Trophoblast cell (in vitro differentiated cells and primary cell): ENCODE data around the gene USP48.

ENCODE experiments used
- DNase-seq, 2 donors: peaks; one replicate each; pipeline ENCODE4 v3.0.0-alpha.2; 2016
- H2AFZ ChIP-seq: 2 replicates; pipeline ENCODE4 v1.6.1; 2013; ENCODE audit warnings: low read length, moderate library complexity, mild to moderate bottlenecking; ENCODE audit not compliant: insufficient read depth, poor library complexity
- H2AK5ac ChIP-seq: 2 replicates; pipeline ENCODE4 v1.6.1; 2013; ENCODE audit warnings: mild to moderate bottlenecking, low read length
- H2BK120ac ChIP-seq: 2 replicates; pipeline ENCODE4 v1.6.1; 2013; ENCODE audit warnings: low read length, mild to moderate bottlenecking, moderate library complexity; ENCODE audit not compliant: insufficient read depth, poor library complexity
- H2BK12ac ChIP-seq: 2 replicates; pipeline ENCODE4 v1.6.1; 2013; ENCODE audit warnings: mild to moderate bottlenecking, low read length, moderate library complexity
- H2BK5ac ChIP-seq: 2 replicates; pipeline ENCODE4 v1.6.1; 2013; ENCODE audit warnings: low read length, low read depth, moderate library complexity, mild to moderate bottlenecking; ENCODE audit not compliant: poor library complexity
- H3K14ac ChIP-seq: 2 replicates; pipeline ENCODE4 v1.6.1; 2013; ENCODE audit warnings: mild to moderate bottlenecking, low read length
- H3K18ac ChIP-seq: 2 replicates; pipeline ENCODE4 v1.6.1; 2013; ENCODE audit warnings: mild to moderate bottlenecking, low read length
- H3K23ac ChIP-seq: 2 replicates; pipeline ENCODE4 v1.6.1; 2013; ENCODE audit warnings: low read length
- H3K27ac ChIP-seq: 2 replicates; pipeline ENCODE4 v1.5.1; 2013; ENCODE audit warnings: low read depth, mild to moderate bottlenecking, inconsistent platforms, low read length, moderate library complexity
- H3K27me3 ChIP-seq: 2 replicates; pipeline ENCODE4 v1.6.1; 2013; ENCODE audit warnings: inconsistent platforms, mild to moderate bottlenecking, low read length, moderate library complexity; ENCODE audit not compliant: insufficient read depth
- H3K36me3 ChIP-seq, 2 experiments: 1 replicate in 1 of 2; 2 replicates in 1 of 2; pipeline ENCODE4 v1.6.1; 2013; ENCODE audit warnings: low read length in 2 of 2, mild to moderate bottlenecking in 2 of 2, moderate library complexity in 1 of 2; ENCODE audit not compliant: insufficient read depth in 2 of 2, control insufficient read depth in 1 of 2
- H3K4ac ChIP-seq: 2 replicates; pipeline ENCODE4 v1.6.1; 2013; ENCODE audit warnings: low read depth, mild to moderate bottlenecking, low read length, moderate library complexity
- H3K4me1 ChIP-seq, 2 experiments: 1 replicate in 1 of 2; 2 replicates in 1 of 2; pipeline ENCODE4 v1.6.1; 2013; ENCODE audit warnings: low read length in 2 of 2, mild to moderate bottlenecking in 2 of 2, moderate library complexity in 1 of 2; ENCODE audit not compliant: insufficient read depth in 2 of 2, control insufficient read depth in 1 of 2
- H3K4me2 ChIP-seq: 2 replicates; pipeline ENCODE4 v1.6.1; 2013; ENCODE audit warnings: inconsistent platforms, mild to moderate bottlenecking, low read length, moderate library complexity
- H3K4me3 ChIP-seq: 2 replicates; pipeline ENCODE4 v1.5.1; 2013; ENCODE audit warnings: mild to moderate bottlenecking, low read depth, low read length, inconsistent platforms
- H3K79me1 ChIP-seq: one replicate; pipeline ENCODE4 v1.6.1; 2013; ENCODE audit warnings: low read length
- H3K79me2 ChIP-seq: 2 replicates; pipeline ENCODE4 v1.6.1; 2013; ENCODE audit warnings: low read length, mild to moderate bottlenecking; ENCODE audit not compliant: control insufficient read depth, insufficient read depth, poor library complexity
- H3K9ac ChIP-seq: 2 replicates; pipeline ENCODE4 v1.6.1; 2013; ENCODE audit warnings: mild to moderate bottlenecking, low read length
- H3K9me3 ChIP-seq: 2 replicates; pipeline ENCODE4 v1.6.1; 2013; ENCODE audit warnings: low read depth, mild to moderate bottlenecking, control low read depth, inconsistent platforms, low read length; ENCODE audit not compliant: insufficient read depth
- H4K12ac ChIP-seq: 2 replicates; pipeline ENCODE4 v1.6.1; 2013; ENCODE audit warnings: low read depth, mild to moderate bottlenecking, low read length, moderate library complexity
- H4K8ac ChIP-seq: 2 replicates; pipeline ENCODE4 v1.6.1; 2013; ENCODE audit warnings: low read depth, mild to moderate bottlenecking, low read length, moderate library complexity
- H4K91ac ChIP-seq: one replicate; pipeline ENCODE4 v1.6.1; 2013; ENCODE audit warnings: low read depth, mild to moderate bottlenecking, low read length, moderate library complexity
- WGBS: extraction: QIAGEN DNeasy Blood & Tissue Kit; methylation state at CpG from one replicate; pipeline ENCODE4 v1.1.7; 2013; ENCODE audit warnings: missing lambda C conversion rate; ENCODE audit not compliant: insufficient read length, insufficient coverage; ENCODE audit errors: extremely low coverage; 5-methylcytosine and 5-hydroxymethylcytosine counted together

Gene USP48

DNA sequence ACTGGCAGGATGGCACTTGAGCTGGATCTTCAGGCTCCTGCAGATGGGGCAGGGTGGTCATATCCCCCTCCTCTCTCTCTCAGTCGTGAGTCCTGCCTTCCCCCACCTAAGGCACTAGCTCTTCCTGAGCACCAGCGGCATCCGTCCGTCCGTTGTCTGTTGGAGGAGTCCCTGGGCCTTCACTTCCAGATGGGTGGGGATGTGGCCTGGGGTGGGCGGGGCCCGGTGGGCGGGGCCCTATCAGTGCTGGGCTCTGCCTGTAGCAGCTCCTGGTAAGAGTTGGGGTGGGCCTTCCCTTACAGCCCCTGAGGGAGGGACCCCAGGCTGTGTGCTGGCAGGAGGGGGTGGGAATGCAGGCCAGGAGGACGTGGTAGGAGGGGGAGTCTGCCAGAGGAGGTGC lies 39.4 kb upstream of the USP48 start:
- Histone ChIP-seq H4K12ac (no peak overlapping the region), H3K14ac (no peak overlapping the region), H4K8ac (no peak overlapping the region), H3K36me3 (peaks cover 54 to 62% of the 10 kb centered on the region in 2 experiments), H3K4ac (no peak overlapping the region), H2BK12ac (no peak overlapping the region), H3K27me3 (no peaks in the 10 kb centered on the region), H3K4me2 (no peak overlapping the region), H3K9me3 (no peaks in the 10 kb centered on the region), H2BK120ac (no peak overlapping the region), H3K79me2 (no peaks in the 10 kb centered on the region), H3K4me1 (no peaks in the 10 kb centered on the region), H3K23ac (no peak overlapping the region), H3K79me1 (no peaks in the 10 kb centered on the region), H3K18ac (no peak overlapping the region), H2AFZ (no peak overlapping the region), H2AK5ac (no peak overlapping the region), H3K9ac (no peak overlapping the region), H4K91ac (no peak overlapping the region), H3K27ac (no peak overlapping the region), H3K4me3 (no peak overlapping the region), H2BK5ac (no peak overlapping the region)
- no CpG with 5 or more reads among the region's 9 CpGs for WGBS
- no peak for DNase-seq

DNA sequence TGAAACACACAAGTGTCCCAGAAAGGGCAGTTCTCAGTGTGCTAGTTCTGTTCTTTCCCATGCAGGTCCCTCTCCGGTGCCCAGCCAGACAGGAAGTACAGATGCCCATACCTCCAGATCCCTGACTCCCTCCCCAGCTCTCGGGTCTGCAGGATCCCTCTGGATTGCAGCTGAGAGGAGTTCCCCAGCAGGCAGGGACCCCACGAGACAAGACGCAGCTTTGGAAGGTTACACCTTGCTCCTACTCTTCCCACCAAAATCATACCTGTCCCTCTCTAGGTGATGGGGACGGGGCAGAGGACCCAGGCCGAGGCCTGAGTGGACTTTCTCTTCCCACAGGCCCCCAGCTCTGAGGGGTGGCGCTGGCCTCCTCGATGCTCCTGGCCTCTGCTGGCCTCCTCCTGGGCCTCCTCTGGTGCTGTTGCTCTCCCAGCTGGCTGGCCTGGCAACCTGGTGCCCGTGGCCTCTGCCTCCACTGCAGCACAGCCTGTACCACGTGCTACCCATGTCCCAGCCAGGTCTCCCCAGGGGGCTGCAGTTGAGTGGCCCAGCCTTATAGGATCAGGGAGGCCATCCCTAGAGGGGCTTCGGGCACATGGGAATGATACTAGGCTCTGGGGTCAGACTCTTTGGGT lies 38.6 kb upstream of the USP48 start:
- no peak overlapping the region for H3K18ac ChIP-seq
- no peak overlapping the region for H4K12ac ChIP-seq
- no peak overlapping the region for H3K23ac ChIP-seq
- no peaks in the 10 kb centered on the region for H3K79me2 ChIP-seq
- no peak overlapping the region for H3K9ac ChIP-seq
- no peak overlapping the region for H3K4ac ChIP-seq
- no peak overlapping the region for H3K27ac ChIP-seq
- H2AFZ ChIP-seq = no peak overlapping the region
- H4K8ac ChIP-seq = no peak overlapping the region
- no peak for DNase-seq
- H3K36me3 ChIP-seq = peaks cover 50 to 54% of the 10 kb centered on the region in 2 experiments
- H3K27me3 ChIP-seq = no peaks in the 10 kb centered on the region
- H2AK5ac ChIP-seq = no peak overlapping the region
- no peak overlapping the region for H3K14ac ChIP-seq
- H3K4me1 ChIP-seq = no peaks in the 10 kb centered on the region
- no peak overlapping the region for H2BK120ac ChIP-seq
- H2BK12ac ChIP-seq = no peak overlapping the region
- H3K79me1 ChIP-seq = no peaks in the 10 kb centered on the region
- H3K9me3 ChIP-seq = no peaks in the 10 kb centered on the region
- no peak overlapping the region for H3K4me3 ChIP-seq
- no peak overlapping the region for H4K91ac ChIP-seq
- H2BK5ac ChIP-seq = no peak overlapping the region
- no peak overlapping the region for H3K4me2 ChIP-seq
- WGBS = no CpG with 5 or more reads among the region's 11 CpGs

DNA sequence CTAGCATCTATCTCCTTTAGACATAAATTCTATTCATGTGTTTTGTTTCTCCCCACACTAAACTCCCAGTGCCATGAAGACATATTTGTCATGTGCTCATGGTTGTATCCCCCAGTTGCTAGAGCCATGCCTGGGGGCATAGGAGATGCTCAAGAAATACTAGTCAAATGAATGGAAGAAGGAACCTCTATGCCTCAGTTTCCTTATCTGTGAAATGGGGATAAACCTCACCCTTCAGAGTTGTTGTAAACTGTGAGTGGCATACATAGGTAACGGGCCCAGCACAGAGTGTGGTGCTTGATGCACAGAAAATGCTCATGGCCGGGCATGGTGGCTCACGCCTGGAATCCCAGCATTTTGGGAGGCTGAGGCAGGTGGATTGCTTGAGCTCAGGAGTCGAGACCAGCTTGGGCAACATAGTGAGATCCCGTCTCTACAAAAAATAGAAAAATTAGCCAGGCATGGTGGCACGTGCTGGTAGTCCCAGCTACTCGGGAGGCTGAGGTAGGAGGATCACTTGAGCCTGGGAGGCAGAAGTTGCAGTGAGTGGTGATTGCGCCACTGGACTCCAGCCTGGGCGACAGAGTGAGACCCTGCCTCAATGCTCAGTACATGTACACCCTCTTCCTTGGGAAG lies 37.8 kb upstream of the USP48 start:
- no peak overlapping the region for H3K23ac ChIP-seq
- H3K4ac ChIP-seq = no peak overlapping the region
- peaks cover 44 to 48% of the 10 kb centered on the region in 2 experiments for H3K36me3 ChIP-seq
- WGBS = no CpG with 5 or more reads among the region's 9 CpGs
- no peak overlapping the region for H2AK5ac ChIP-seq
- no peak overlapping the region for H3K18ac ChIP-seq
- no peak overlapping the region for H2BK12ac ChIP-seq
- H3K27ac ChIP-seq = no peak overlapping the region
- H3K9ac ChIP-seq = no peak overlapping the region
- H2BK120ac ChIP-seq = no peak overlapping the region
- no peaks in the 10 kb centered on the region for H3K4me1 ChIP-seq
- H3K9me3 ChIP-seq = no peaks in the 10 kb centered on the region
- H4K8ac ChIP-seq = no peak overlapping the region
- no peak overlapping the region for H2AFZ ChIP-seq
- H3K27me3 ChIP-seq = no peaks in the 10 kb centered on the region
- no peak overlapping the region for H3K14ac ChIP-seq
- H3K4me3 ChIP-seq = no peak overlapping the region
- no peaks in the 10 kb centered on the region for H3K79me2 ChIP-seq
- no peak overlapping the region for H2BK5ac ChIP-seq
- no peak overlapping the region for H4K12ac ChIP-seq
- no peak overlapping the region for H3K4me2 ChIP-seq
- no peak overlapping the region for H4K91ac ChIP-seq
- peak in 1 of 2 donors; percentile 50 for DNase-seq
- H3K79me1 ChIP-seq = no peaks in the 10 kb centered on the region

DNA sequence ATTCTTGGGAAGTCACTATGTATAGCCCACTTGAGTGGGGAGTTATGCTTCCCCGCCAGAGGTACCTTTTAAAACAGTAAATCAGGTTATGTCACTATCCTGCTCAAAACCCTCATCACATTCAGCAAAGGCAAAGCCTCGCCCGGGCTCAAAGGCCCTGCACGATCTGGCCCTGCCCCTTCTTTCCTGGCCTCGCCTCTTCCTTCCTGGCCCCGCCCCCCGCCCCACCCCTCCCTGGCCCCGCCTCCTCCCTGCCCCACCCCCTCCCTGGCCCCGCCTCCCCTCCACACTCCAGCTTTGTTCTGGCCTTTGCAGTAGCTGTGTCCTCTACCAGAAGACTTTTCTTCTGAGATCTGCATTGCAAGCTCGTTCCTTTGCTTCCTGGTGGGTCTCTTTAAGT lies 35.7 kb upstream of the USP48 start:
- no peaks in the 10 kb centered on the region for H3K79me2 ChIP-seq
- peaks cover 28 to 32% of the 10 kb centered on the region in 2 experiments for H3K36me3 ChIP-seq
- no peaks in the 10 kb centered on the region for H3K9me3 ChIP-seq
- no peaks in the 10 kb centered on the region for H3K27me3 ChIP-seq
- H3K4me2 ChIP-seq = no peak overlapping the region
- H3K23ac ChIP-seq = no peak overlapping the region
- peak; percentile 65 to 66 for DNase-seq
- no peak overlapping the region for H4K8ac ChIP-seq
- no peak overlapping the region for H2BK12ac ChIP-seq
- no peak overlapping the region for H3K14ac ChIP-seq
- no peak overlapping the region for H2BK120ac ChIP-seq
- no peak overlapping the region for H3K4me3 ChIP-seq
- H2AK5ac ChIP-seq = no peak overlapping the region
- H2BK5ac ChIP-seq = no peak overlapping the region
- no CpG with 5 or more reads among the region's 10 CpGs for WGBS
- no peak overlapping the region for H2AFZ ChIP-seq
- no peak overlapping the region for H3K18ac ChIP-seq
- H4K91ac ChIP-seq = no peak overlapping the region
- no peak overlapping the region for H4K12ac ChIP-seq
- H3K27ac ChIP-seq = no peak overlapping the region
- H3K4ac ChIP-seq = no peak overlapping the region
- peaks cover 0 to 2% of the 10 kb centered on the region in 2 experiments for H3K4me1 ChIP-seq
- H3K79me1 ChIP-seq = peaks cover 3% of the 10 kb centered on the region
- H3K9ac ChIP-seq = no peak overlapping the region
